GM12875 (cell line): ENCODE measurements around the gene ATP5PO.
"Not testable (repeated sequence)": the region's sequence is repeated elsewhere in the genome, so short reads cannot be mapped to it uniquely, and the experiment has no call there.

Experiments used
- H3K4me3 ChIP-seq: one replicate; pipeline ENCODE4 v1.5.1; 2011; ENCODE audit warnings: low read depth, low read length, control low read depth
- CTCF ChIP-seq: IDR thresholded peaks from 2 replicates; pipeline ENCODE4 v1.5.1; 2011; ENCODE audit warnings: low read depth, mild to moderate bottlenecking, control low read depth, inconsistent platforms, low read length, moderate library complexity, borderline replicate concordance; ENCODE audit not compliant: insufficient read depth

The ATP5PO gene

GRCh38 chr21:33865996-33866575, 49.5 kb downstream of the ATP5PO start:
- TF ChIP-seq CTCF = no peak
- H3K4me3 ChIP-seq = no peak overlapping the region

GRCh38 chr21:33865176-33865575, 50.4 kb downstream of the ATP5PO start:
- no peak overlapping the region for H3K4me3 ChIP-seq
- TF ChIP-seq CTCF = no peak

- TF ChIP-seq CTCF = no peak
- no peak overlapping the region for H3K4me3 ChIP-seq
Measured at GRCh38 chr21:33864150-33864549, 51.5 kb downstream of the ATP5PO start.

- H3K4me3 ChIP-seq = not testable (repeated sequence)
Measured at GRCh38 chr21:33863191-33863590, 52.4 kb downstream of the ATP5PO start.

- no peak for TF ChIP-seq CTCF
- H3K4me3 ChIP-seq = no peak overlapping the region
Measured at GRCh38 chr21:33861125-33861524, 54.5 kb downstream of the ATP5PO start.

GRCh38 chr21:33860332-33860879, 55.2 kb downstream of the ATP5PO start:
- no peak for TF ChIP-seq CTCF
- H3K4me3 ChIP-seq = no peak overlapping the region

- no peak overlapping the region for H3K4me3 ChIP-seq
- no peak for TF ChIP-seq CTCF
Measured at GRCh38 chr21:33859373-33860102, 56.1 kb downstream of the ATP5PO start.
